Stimulated activated CD8-positive, alpha-beta memory T cell treated with anti-CD3 and anti-CD28 coated beads, Interleukin-4, amount 100 ng/mL, for 24 hours (primary cell): ENCODE measurements around the gene GRID2.

Source experiments
- DNase-seq: peaks from one replicate; pipeline ENCODE4 v3.0.0-alpha.2; 2020; ENCODE audit warnings: low read depth

The GRID2 gene

DNA sequence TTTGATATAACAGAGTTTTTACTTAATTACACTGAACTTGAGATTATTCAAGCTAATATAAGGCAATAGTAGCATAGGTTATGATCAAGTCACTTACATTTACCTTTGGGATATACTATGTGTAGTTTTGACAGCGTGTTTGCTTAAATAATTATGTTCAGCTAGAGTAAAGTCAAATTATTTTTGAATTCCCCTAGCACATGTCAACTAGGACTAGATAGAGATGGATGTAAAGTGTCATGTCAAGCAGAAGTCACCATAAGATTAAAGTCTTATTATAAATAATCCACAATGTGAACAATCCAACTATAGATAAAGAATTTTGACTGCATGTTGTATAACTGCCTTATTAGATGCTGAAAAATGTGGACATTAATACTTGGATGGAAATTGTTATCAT lies 665.2 kb downstream of the GRID2 start:
- no peak for DNase-seq

- no peak for DNase-seq
Observed at GRCh38 chr4:92969650-92970379, 666.0 kb downstream of the GRID2 start.

- DNase-seq: no peak
Observed at GRCh38 chr4:92970996-92971395, 667.2 kb downstream of the GRID2 start.

DNA sequence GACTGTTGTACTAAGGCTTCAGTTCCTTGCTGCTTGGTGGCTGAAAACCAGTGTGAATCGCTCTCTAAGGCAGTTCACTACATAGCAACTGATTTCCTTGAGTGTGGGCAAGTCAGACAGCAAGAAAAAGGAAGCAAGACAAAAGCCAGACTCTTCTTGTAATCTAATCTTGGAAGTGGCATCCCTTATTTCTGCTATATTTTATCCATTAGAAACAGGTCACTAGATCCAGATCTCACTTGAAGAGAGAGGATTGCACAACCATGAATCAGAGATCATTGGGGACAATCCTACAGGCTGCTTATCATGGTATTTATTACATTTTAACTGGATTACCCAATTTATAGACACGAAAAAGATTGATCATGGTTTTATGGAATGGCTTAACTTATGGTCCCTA lies 684.5 kb downstream of the GRID2 start:
- DNase-seq: no peak

DNA sequence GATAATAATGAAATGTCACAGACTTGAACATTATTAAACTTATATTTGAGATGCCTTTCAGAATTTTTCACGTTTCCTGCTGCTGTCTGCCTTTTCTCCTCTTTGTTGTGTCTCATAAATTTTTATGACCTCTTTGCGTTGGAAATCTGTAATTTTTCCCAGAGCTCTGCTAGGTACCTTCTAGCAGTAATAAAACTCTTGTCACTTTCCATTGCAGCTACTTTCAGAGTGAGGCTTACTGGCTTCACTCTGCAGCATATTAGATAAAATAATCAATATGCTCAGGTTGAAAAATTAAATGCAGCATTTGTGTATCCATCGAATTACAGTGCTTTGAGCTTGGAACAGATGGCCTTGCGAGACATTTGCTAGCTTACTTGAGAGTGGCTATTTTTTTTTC lies 689.0 kb downstream of the GRID2 start:
- DNase-seq: no peak

GRCh38 chr4:92994727-92995126 lies 691.0 kb downstream of the GRID2 start:
- no peak for DNase-seq

DNA sequence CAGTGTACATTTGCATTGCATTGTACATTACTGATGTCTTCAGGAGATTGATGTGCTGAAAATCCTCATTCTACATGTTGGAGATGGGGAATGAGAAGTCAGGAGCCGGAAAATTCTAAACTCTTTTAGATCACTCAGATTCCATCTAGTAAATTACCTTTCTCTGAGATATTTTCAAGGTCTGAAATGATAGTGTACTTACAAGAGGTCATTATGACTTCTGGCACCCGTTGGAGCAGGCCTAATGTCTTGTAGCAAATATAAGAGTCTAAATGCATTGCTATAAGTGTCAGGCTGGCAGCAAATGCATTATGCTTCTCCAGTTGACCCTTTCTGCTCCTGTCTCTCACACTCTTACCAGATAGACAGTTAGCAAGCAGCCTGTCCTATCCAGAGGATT lies 692.8 kb downstream of the GRID2 start:
- DNase-seq: no peak

- no peak for DNase-seq
Observed at GRCh38 chr4:93000910-93001309, 697.1 kb downstream of the GRID2 start.

DNA sequence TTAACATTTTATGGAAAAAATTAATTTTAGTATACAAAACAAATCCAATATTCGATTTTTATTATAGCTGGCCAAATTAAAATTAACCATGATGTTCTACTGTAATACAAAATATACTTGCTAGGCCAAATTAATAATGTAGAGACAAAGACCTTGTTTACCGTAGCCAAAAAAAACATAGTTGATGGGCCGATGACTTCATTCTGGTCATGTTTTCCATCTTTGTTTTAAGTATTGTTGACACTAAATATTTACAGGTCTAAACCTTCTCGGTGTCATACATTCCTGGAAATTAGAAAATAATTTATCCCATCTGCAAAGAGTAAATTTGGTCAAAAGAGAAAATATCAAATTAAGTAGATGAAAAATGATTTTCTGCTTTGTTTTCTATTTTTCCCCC lies 698.5 kb downstream of the GRID2 start:
- no peak for DNase-seq

GRCh38 chr4:93016350-93016749 lies 712.6 kb downstream of the GRID2 start:
- DNase-seq: no peak

GRCh38 chr4:93018243-93018642 lies 714.5 kb downstream of the GRID2 start:
- no peak for DNase-seq

- DNase-seq: no peak
Observed at GRCh38 chr4:93018806-93019205, 715.0 kb downstream of the GRID2 start.

DNA sequence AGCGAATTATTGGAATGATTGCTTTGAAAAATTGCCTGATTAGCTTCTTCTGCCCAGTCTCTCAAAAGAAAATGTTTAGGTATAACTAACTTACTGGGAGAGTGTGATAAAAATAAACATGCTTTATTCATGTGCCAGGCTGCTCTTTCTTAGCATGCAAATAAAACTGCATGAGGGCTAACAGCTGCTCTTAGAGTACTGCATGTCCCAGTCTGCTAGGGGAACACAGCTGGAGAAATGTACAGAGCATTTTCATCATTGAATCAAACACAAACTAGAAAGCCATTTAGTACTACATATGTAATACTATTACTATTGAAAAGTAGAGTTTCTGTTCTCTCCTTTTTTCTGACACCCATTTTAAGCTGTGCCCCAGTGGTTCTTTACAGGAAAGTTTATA lies 726.0 kb downstream of the GRID2 start:
- DNase-seq: no peak

- DNase-seq: no peak
Observed at GRCh38 chr4:93030670-93031069, 726.9 kb downstream of the GRID2 start.

DNA sequence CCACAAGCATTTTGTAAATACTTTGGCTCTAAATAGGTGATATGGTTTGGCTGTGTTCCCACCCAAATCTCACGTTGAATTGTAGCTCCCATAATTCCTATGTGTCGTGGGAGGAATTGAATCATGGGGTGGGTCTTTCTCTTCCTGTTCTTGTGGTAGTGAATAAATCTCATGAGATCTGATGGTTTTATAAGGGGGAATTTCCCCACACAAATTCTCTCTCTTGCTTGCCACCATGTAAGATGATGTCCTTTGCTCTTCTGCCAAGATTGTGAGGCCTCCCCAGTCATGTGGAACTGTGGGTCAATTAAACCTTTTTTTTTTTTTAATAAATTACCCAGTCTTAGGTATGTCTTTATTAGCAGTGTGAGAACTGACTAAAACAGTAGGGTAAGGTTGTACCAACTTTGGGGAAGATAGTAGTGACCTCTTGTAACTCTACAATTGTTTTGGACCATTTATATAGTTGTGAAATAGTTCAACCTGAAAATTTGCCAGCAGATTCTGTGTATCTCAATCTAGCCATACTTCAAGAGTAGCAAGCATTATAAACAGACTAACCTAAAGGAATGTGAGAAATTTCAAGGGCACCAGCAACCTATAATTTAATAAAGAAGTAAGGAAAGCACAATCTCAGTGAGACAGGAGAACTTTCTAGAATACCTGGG lies 727.8 kb downstream of the GRID2 start:
- DNase-seq: no peak

- DNase-seq: no peak
Observed at GRCh38 chr4:93042746-93043145, 739.0 kb downstream of the GRID2 start.

GRCh38 chr4:93053140-93053539 lies 749.4 kb downstream of the GRID2 start:
- DNase-seq: no peak

GRCh38 chr4:93061826-93062225 lies 758.1 kb downstream of the GRID2 start:
- DNase-seq: no peak

GRCh38 chr4:93063325-93063724 lies 759.6 kb downstream of the GRID2 start:
- DNase-seq: no peak

DNA sequence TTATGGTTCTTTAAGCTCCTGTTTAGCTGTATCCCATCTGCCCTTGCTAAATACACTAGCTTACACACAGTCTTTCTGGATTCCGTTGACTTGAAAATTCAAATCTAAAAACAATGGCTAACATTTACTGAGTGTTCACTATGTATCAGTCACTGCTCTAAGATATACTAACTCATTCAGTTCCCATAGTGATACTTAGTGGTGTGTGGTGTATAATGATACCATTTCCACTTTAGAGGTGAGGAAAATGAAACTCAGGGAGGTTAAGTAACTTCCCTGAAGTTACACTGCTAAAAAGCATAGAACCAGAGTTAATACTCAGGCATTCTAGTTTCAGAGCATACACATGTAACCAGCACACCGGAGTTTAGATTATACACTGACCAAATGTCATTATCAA lies 762.0 kb downstream of the GRID2 start:
- DNase-seq: no peak

- no peak for DNase-seq
Observed at GRCh38 chr4:93066749-93067148, 763.0 kb downstream of the GRID2 start.

DNA sequence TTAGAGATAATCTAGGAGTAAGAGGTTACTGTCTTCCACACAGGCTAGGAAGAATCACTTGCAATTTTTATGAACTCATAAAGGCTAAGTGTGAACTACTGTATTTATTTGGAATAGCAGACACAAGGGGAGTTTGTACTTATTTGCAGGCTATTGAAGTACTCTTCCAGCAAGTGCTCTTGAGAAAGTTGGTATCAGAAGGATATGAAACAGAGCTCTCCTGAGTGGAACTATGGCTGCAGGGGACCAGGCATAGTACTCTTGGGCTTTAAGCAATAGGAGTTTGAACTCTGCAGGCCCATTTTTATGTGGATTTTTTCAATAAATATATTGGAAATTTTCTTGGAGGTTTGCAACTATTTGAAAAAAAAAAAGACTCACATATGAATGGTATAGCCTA lies 768.5 kb downstream of the GRID2 start:
- DNase-seq: no peak

- no peak for DNase-seq
Observed at GRCh38 chr4:93080316-93080715, 776.5 kb downstream of the GRID2 start.
